GM19395 (cell line): ENCODE results near the gene STRIT1.
"Not testable (repeated sequence)": the region's sequence is repeated elsewhere in the genome, so short reads cannot be mapped to it uniquely, and the experiment has no call there.

ENCODE experiments used
- ATAC-seq: cut with Tn5 transposase; IDR thresholded peaks from one replicate; pipeline ENCODE4 v1.9.1; 2021; ENCODE audit warnings: mild to moderate bottlenecking, moderate library complexity; ENCODE audit not compliant: unreplicated experiment

Gene STRIT1

GRCh38 chr3:155274435-155274834 lies 19.0 kb downstream of the STRIT1 start:
- not testable (repeated sequence) for ATAC-seq

GRCh38 chr3:155271343-155271613 lies 22.2 kb downstream of the STRIT1 start:
- ATAC-seq = no peak

GRCh38 chr3:155270485-155271342 lies 22.8 kb downstream of the STRIT1 start:
- no peak for ATAC-seq

- no peak for ATAC-seq
These were observed 23.4 kb downstream of the STRIT1 start for GRCh38 chr3:155270063-155270462.

- ATAC-seq = not testable (repeated sequence)
These were observed 30.6 kb downstream of the STRIT1 start for GRCh38 chr3:155262855-155263254.

- no peak for ATAC-seq
These were observed 31.2 kb downstream of the STRIT1 start for GRCh38 chr3:155262295-155262694.

- ATAC-seq = no peak
These were observed 39.0 kb downstream of the STRIT1 start for GRCh38 chr3:155254445-155254844.

- ATAC-seq = no peak
These were observed 40.9 kb downstream of the STRIT1 start for GRCh38 chr3:155252535-155252934.

- ATAC-seq = peak; percentile 65
These were observed 41.5 kb downstream of the STRIT1 start for GRCh38 chr3:155252021-155252420.

GRCh38 chr3:155248531-155249187 lies 44.8 kb downstream of the STRIT1 start:
- no peak for ATAC-seq

GRCh38 chr3:155244699-155245098 lies 48.8 kb downstream of the STRIT1 start:
- ATAC-seq = no peak

- ATAC-seq = no peak
These were observed 49.3 kb downstream of the STRIT1 start for GRCh38 chr3:155244216-155244615.

GRCh38 chr3:155243512-155243921 lies 50.0 kb downstream of the STRIT1 start:
- no peak for ATAC-seq

- ATAC-seq = no peak
These were observed 51.1 kb downstream of the STRIT1 start for GRCh38 chr3:155242342-155242741.

- no peak for ATAC-seq
These were observed 51.9 kb downstream of the STRIT1 start for GRCh38 chr3:155241579-155241978.
